Prostate gland (tissue), 2 donors: Measurements from ENCODE around the gene FAM114A2. TPM values are rescaled to one million over a fixed set of nuclear protein-coding genes. Genes with fewer than 3 reads are reported as not detected.

Source experiments
- DNase-seq: peaks from one replicate; pipeline ENCODE4 v3.0.0-alpha.2; 2019; ENCODE audit warnings: low spot score
- H3K27ac ChIP-seq, 2 donors: fragments of 200-600 bp; sonication (generic); 2 replicates each; pipeline ENCODE4 v1.5.1; 2017 to 2019
- H3K27me3 ChIP-seq: fragments of 200-600 bp; sonication (generic); replicated peaks from 2 replicates; pipeline ENCODE4 v1.5.1; 2019; ENCODE audit not compliant: insufficient read depth
- H3K36me3 ChIP-seq, 2 donors: fragments of 200-600 bp; sonication (generic); 1 replicate in 1 of 2; 2 replicates in 1 of 2; pipeline versions ENCODE4 v1.5.1 to v1.8.1; 2017 to 2019
- H3K4me1 ChIP-seq: fragments of 200-600 bp; sonication (generic); replicated peaks from 2 replicates; pipeline ENCODE4 v1.5.1; 2019
- H3K4me3 ChIP-seq, 2 donors: fragments of 200-600 bp; sonication (generic); 2 replicates each; pipeline ENCODE4 v1.5.1; 2017 to 2019
- H3K9me3 ChIP-seq: fragments of 200-600 bp; sonication (generic); 2 replicates; pipeline ENCODE4 v1.5.1; 2017
- CTCF ChIP-seq, 4 experiments: fragments of 200-600 bp in 2 of 4; fragments of 450-650 bp in 2 of 4; sonication (generic) in 2 of 4; IDR thresholded peaks; 1 replicate in 3 of 4; 2 replicates in 1 of 4; pipeline ENCODE4 v1.5.1; 2016 to 2019; ENCODE audit warnings: antibody characterized with exemption in 4 of 4, mild to moderate bottlenecking in 2 of 4, moderate library complexity in 2 of 4
- POLR2A ChIP-seq: fragments of 450-650 bp; IDR thresholded peaks from one replicate; pipeline ENCODE4 v1.6.1; 2016; ENCODE audit warnings: antibody characterized with exemption, mild to moderate bottlenecking
- POLR2AphosphoS5 ChIP-seq: sonication (generic); formaldehyde crosslinking; IDR thresholded peaks from one replicate; pipeline ENCODE4 v1.6.1; 2017; ENCODE audit warnings: antibody characterized with exemption
- WGBS: methylation state at CpG from one replicate; pipeline ENCODE4 v1.1.5; 2018; 5-methylcytosine and 5-hydroxymethylcytosine counted together
- intact Hi-C: fragments of 100-400 bp; cut with DNase I; formaldehyde crosslinking; loops from one replicate; pipeline ENCODE4 v1.14.2; 2022
- total RNA-seq, 2 donors: library from RNA; depleted of rRNA; stranded (reverse); fragments of >200 nt; gene quantifications; one replicate each; pipeline ENCODE4 v1.1.0, GENCODE V29; 2016

The FAM114A2 gene
- total RNA-seq, 2 donors from 2014 or later = 13.8 to 24.2 TPM

- no peaks in the 10 kb centered on the region for H3K36me3 ChIP-seq
- H3K27me3 ChIP-seq = no peaks in the 10 kb centered on the region
- intact Hi-C loops = no loop called here
- H3K4me3 ChIP-seq = no peak overlapping the region
- no peak for DNase-seq
- no peaks in the 10 kb centered on the region for H3K9me3 ChIP-seq
- H3K4me1 ChIP-seq = no peaks in the 10 kb centered on the region
- 97% methylated on average over 4 of the region's 4 CpGs for WGBS
- H3K27ac ChIP-seq = no peak overlapping the region
- TF ChIP-seq CTCF (IDR thresholded peaks at IDR 0.05) (no peak), POLR2AphosphoS5 (no peak), POLR2A (no peak)
Observed at GRCh38 chr5:154053468-154053867, 14.8 kb upstream of the FAM114A2 start.

GRCh38 chr5:154049636-154050035, 10.9 kb upstream of the FAM114A2 start:
- H3K36me3 ChIP-seq = no peaks in the 10 kb centered on the region
- no peaks in the 10 kb centered on the region for H3K9me3 ChIP-seq
- no peak overlapping the region for H3K27ac ChIP-seq
- H3K4me3 ChIP-seq = no peak overlapping the region
- no peak for DNase-seq
- WGBS = 83% methylated on average over 5 of the region's 5 CpGs
- intact Hi-C loops = no loop called here
- no peaks in the 10 kb centered on the region for H3K27me3 ChIP-seq
- TF ChIP-seq POLR2AphosphoS5 (no peak), POLR2A (no peak), CTCF (IDR thresholded peaks at IDR 0.05) (no peak)
- H3K4me1 ChIP-seq = no peaks in the 10 kb centered on the region

GRCh38 chr5:154047324-154047723, 8.6 kb upstream of the FAM114A2 start:
- no peaks in the 10 kb centered on the region for H3K36me3 ChIP-seq
- no peak for TF ChIP-seq POLR2A
- no peak for TF ChIP-seq CTCF (IDR thresholded peaks at IDR 0.05)
- TF ChIP-seq POLR2AphosphoS5 = no peak
- no peak overlapping the region for H3K27ac ChIP-seq
- H3K4me1 ChIP-seq = no peaks in the 10 kb centered on the region
- WGBS = 93% methylated on average over 3 of the region's 3 CpGs
- no peak overlapping the region for H3K4me3 ChIP-seq
- DNase-seq = no peak
- intact Hi-C loops = no loop called here
- no peaks in the 10 kb centered on the region for H3K9me3 ChIP-seq
- no peaks in the 10 kb centered on the region for H3K27me3 ChIP-seq

GRCh38 chr5:154046486-154046885, 7.8 kb upstream of the FAM114A2 start:
- intact Hi-C loops = no loop called here
- H3K27ac ChIP-seq = no peak overlapping the region
- H3K4me1 ChIP-seq = no peaks in the 10 kb centered on the region
- DNase-seq = no peak
- no peaks in the 10 kb centered on the region for H3K27me3 ChIP-seq
- no peak overlapping the region for H3K4me3 ChIP-seq
- WGBS = 94% methylated on average over 7 of the region's 7 CpGs
- TF ChIP-seq POLR2A (no peak), CTCF (IDR thresholded peaks at IDR 0.05) (no peak), POLR2AphosphoS5 (no peak)
- H3K36me3 ChIP-seq = no peaks in the 10 kb centered on the region
- H3K9me3 ChIP-seq = no peaks in the 10 kb centered on the region

GRCh38 chr5:154044581-154044980, 5.9 kb upstream of the FAM114A2 start:
- Histone ChIP-seq H3K9me3 (no peaks in the 10 kb centered on the region), H3K27ac (no peak overlapping the region), H3K36me3 (no peaks in the 10 kb centered on the region), H3K27me3 (no peaks in the 10 kb centered on the region), H3K4me1 (peaks cover 4% of the 10 kb centered on the region), H3K4me3 (no peak overlapping the region)
- TF ChIP-seq CTCF (IDR thresholded peaks at IDR 0.05) = no peak
- no peak for TF ChIP-seq POLR2AphosphoS5
- no peak for TF ChIP-seq POLR2A
- no peak for DNase-seq
- WGBS = 97% methylated on average over 2 of the region's 2 CpGs
- intact Hi-C loops = no loop called here
